NCI-H2107 (cell line): ENCODE results near the gene CELA2A.
"Not testable (repeated sequence)": the region's sequence is repeated elsewhere in the genome, so short reads cannot be mapped to it uniquely, and the experiment has no call there.

Source experiments
- DNase-seq: peaks from one replicate; lab custom pipeline; 2025; lab: John Stamatoyannopoulos, UW

CELA2A gene

DNA sequence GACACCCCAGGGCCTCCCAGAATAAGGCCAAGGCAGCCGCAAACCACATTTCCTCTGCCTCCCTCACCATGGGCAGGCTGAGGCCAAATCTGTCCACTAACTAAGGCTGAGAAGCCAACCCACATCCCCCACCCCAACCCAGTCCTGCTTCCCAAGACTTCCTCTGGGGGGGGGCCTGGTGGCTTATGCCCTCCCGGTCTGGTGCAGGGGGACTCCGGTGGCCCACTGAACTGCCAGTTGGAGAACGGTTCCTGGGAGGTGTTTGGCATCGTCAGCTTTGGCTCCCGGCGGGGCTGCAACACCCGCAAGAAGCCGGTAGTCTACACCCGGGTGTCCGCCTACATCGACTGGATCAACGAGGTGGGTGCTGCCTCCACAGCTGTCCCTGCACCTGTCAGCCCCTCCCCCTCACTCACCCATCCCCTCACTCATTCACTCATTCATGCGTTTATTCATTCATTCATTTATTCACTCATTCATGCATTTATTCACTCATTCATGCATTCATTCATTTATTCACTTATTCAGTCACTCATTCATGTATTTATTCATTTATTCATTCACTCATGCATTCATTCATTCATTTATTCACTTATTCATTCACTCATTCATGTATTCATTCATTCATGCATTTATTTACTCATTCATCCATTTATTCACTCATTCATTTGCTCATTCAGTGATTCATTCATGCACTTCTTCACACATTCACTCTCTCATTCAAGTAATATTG is 11.0 kb upstream of the CELA2A start:
- no peak for DNase-seq

- no peak for DNase-seq
These were observed 10.3 kb upstream of the CELA2A start for GRCh38 chr1:15446212-15446611.

GRCh38 chr1:15448877-15449462 is 7.6 kb upstream of the CELA2A start:
- no peak for DNase-seq

- DNase-seq: no peak
These were observed 7.0 kb upstream of the CELA2A start for GRCh38 chr1:15449567-15449966.

DNA sequence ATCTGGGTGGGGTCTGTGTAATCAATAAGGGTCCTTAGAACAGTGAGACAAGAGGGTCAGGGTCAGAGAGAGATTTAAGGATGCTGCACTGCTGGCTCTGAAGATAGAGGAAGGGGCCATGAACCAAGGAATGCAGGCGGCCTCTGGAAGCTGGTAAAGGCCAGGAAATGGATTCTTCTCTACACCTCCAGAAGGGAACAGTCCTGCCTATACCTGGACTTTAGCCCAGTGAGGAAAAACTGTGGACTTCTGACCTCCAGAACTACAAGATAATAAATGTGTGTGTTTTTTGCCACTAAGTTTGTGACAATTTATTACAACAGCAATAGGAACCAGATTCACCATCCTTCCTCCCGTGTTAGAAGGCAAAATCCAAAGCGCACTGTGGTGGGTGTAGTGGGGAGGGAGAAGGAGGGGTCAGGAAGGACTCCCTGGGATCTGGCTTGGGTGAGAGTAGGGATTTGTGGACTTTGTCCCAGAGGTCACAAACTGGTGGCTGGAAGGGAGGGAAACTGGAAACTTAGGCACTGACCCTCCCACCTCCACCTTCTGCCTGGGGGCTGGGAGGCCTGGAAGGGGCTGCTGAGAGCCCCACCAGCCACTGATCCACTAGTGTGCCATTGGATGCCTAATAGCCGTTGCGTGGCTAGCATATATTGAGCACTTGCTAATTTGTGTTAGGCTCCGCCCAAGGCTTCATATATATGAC is 5.4 kb upstream of the CELA2A start:
- DNase-seq: no peak

- no peak for DNase-seq
These were observed 4.3 kb upstream of the CELA2A start for GRCh38 chr1:15452216-15452615.

DNA sequence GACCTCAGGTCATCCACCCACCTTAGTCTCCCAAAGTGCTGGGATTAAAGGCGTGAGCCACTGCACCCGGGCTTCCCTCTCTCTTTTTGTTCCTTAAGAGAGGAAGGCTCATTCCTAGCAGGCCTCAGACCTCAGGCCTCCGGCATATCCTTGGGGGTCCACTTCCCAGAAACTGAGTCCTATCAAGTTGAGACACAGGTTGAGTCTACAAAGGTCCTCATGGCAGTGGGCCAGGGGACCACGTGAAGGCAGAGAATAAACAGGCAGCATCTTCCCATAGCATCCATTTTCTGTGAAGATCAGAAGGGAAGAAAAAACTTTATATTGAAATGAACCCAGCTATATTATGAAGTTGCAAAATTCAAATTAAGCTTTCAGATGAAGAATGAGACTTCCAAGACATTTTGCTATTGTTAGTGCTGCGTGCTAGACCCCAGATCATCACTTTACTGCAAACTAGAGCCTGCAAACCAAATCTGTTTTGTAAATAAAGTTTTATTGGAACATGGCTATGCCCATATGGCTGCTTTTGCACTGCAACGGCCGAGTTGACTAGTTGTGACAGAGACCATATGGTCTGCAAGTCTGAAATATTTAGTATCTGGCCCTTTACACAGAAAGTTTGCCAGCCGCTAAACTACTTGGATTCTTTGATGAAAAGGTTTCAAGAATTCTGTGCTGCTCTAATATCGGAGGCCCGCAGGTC is 3.5 kb upstream of the CELA2A start:
- no peak for DNase-seq

DNA sequence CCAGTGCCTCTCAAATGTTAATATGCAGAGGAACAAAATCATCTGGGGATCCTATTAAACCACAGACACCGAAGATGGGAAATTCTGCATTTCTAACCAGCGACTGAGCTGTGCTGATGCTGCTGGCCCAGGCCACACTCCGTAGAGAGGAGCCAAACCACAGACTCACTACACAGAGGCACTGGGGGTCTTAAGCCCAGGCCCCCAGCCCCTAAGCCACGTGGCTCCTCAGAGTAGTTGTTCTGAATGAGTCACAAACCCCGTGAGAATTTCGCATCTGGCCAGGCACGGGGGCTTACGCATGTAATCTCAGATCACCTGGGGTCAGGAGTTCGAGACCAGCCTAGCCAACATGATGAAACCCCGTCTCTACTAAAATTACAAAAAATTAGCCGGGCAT is 2.8 kb upstream of the CELA2A start:
- DNase-seq: no peak

DNA sequence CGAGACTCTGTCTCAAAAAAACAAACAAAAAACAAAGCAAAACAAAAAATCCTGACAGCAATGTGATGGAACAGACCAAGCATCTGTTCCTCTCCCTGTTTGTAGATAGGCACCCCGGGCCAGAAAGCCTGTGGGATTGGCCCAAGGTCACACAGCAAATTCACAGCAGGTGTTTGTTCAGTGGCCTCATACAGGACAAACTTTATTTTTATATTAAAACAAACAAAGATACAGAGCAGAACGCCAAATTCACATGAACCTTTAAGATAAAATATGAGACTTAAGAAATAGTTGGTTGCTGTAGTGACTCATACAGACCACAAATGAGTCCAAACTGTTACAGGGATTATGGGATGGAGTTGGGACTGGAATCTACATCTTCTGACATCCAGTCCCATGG is 2.3 kb upstream of the CELA2A start:
- no peak for DNase-seq

DNA sequence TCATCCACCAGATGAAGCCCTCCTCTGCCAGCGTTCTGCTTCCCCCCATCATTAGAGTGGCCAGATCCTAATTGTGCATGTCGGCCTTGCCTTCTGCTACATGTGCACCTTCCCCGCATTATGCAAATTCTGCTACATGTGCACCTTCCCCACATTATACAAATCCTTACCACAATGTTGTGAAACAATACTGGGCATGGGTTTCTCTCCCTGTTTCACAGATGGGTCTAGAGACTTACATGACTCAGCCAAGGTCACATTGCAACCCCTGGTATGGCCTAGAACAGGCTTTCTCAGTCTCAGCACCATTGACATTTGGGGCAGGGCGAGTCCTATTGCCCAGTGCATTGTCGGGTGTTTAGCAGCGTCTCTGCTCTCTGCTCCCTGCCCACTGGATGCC is 1.0 kb upstream of the CELA2A start:
- no peak for DNase-seq

- DNase-seq: no peak
These were observed 1.1 kb downstream of the CELA2A start for GRCh38 chr1:15457585-15457984.

DNA sequence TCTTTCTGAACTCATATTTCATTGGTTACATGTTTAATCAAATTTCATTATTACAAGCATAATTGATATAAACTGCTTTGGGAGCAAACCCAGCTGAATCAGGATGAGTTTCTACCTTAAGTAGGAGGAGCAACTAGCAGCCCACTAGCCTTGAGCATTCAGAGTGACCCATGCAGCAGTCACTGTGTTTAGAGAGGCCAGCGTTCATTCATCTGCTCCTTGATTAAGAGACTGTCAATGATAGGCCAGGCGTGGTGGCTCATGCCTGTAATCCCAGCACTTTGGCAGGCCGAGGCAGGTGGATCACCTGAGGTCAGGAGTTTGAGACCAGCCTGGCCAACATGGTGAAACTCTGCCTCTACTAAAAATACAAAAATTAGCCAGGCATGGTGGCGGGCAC is 1.9 kb downstream of the CELA2A start:
- not testable (repeated sequence) for DNase-seq

GRCh38 chr1:15459771-15460707 is 3.5 kb downstream of the CELA2A start:
- peak; percentile 19 for DNase-seq

- no peak for DNase-seq
These were observed 4.2 kb downstream of the CELA2A start for GRCh38 chr1:15460708-15461095.

DNA sequence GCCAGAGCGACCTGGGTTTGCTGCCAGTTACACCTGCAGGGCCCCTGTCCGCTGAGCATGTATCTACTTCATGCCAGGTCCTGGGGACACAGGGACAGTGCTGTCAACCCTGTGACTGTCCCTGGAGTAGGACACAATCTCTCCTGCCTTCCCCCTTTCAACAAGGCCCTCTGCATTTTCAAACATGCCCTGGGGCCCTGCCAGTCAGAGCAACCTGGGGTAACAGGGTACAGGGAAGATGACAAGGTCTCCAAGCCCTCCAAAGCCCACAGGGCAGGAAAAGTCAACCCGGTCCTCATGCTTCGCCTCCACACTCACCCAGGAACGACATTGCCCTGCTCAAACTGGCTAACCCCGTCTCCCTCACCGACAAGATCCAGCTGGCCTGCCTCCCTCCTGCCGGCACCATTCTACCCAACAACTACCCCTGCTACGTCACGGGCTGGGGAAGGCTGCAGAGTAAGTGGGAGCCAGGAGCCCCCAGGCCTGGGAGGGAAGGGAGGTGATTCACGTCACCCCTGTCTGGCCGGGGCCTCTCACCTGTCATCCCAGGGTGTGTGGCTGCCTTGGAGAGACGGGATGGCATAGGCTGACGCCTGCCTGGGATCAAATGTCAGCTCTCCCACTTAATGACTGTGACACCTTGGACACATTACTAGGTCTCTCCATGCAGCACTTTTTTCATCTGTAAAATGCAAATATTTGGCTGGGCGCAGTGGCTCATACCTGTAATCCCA is 6.7 kb downstream of the CELA2A start:
- DNase-seq: peak; percentile 60

- not testable (repeated sequence) for DNase-seq
These were observed 7.4 kb downstream of the CELA2A start for GRCh38 chr1:15463926-15464322.

DNA sequence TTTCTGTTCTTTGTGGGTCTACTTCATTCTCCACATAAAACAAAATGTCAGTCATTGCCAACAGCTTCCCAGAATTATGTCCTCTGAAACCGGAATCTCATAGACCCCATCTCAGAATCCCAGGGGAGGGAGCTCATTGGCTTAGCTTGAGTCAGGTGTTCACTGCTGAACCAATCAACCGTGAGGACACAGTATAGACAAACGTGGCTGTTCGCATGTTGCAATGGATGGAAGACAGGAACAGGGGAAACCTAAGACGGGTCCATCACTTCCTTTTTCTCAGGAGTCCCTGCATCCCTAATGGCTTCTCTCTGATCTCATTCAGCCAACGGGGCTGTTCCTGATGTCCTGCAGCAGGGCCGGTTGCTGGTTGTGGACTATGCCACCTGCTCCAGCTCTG is 9.1 kb downstream of the CELA2A start:
- no peak for DNase-seq

DNA sequence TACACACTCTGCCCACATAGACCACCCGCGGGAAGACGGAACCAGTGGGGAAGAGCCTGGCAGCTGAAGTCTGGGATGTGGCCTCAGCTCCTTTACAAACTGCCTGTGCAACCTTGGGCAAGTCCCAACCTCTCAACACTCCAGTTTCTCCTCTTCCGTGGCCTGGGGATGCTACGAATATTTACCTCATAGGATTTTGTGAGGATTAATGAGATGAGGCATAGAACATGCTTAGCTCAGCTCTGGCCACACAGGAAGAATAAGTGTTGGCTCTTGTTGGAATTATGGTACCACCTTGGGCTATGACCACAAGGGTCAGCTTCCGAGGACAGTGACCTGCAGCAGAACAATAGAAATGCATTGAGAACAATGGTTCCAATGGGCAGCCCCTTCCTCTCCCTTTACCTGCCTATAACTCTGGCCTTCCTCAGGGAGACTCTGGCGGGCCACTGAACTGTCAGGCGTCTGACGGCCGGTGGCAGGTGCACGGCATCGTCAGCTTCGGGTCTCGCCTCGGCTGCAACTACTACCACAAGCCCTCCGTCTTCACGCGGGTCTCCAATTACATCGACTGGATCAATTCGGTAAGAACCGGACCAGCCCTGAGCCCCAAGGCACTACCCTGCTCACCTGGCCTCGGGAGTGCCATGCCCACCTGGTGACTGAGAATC is 10.6 kb downstream of the CELA2A start:
- DNase-seq: not testable (repeated sequence)

- DNase-seq: no peak
These were observed 11.6 kb downstream of the CELA2A start for GRCh38 chr1:15468145-15468544.

DNA sequence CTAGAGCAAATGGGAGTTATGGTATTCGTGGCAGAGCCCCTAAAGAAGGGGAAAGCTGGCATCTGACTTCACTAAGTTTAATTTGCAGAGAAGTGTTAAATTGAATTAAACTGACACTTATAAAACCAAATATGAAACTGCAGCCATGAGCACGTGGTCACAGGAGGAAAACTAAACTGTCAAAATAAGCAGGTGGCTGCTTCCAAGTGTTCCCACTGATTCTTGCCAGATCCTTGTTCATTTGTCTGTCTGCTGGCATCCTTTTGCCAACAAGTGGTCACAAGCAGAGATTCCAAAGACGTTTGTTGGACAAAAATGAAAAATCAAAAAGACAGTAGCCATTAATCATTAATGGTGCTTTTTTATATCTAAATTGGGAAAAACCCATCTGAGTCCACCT is 12.8 kb downstream of the CELA2A start:
- no peak for DNase-seq
